Central memory CD4-positive, alpha-beta T cell (primary cell): Measurements from ENCODE around the gene GNAQ.

Experiments used
- DNase-seq: peaks from one replicate; pipeline ENCODE4 v3.0.0; 2022

Gene GNAQ

GRCh38 chr9:77965445-77966123, 66.0 kb downstream of the GNAQ start:
- DNase-seq: no peak

- no peak for DNase-seq
Observed at GRCh38 chr9:77964258-77964657, 67.4 kb downstream of the GNAQ start.

GRCh38 chr9:77961541-77961940, 70.1 kb downstream of the GNAQ start:
- no peak for DNase-seq

- DNase-seq: no peak
Observed at GRCh38 chr9:77960356-77961153, 71.1 kb downstream of the GNAQ start.

- DNase-seq: no peak
Observed at GRCh38 chr9:77959803-77960202, 71.8 kb downstream of the GNAQ start.

- DNase-seq: no peak
Observed at GRCh38 chr9:77957652-77958051, 74.0 kb downstream of the GNAQ start.

- DNase-seq: no peak
Observed at GRCh38 chr9:77956555-77956954, 75.1 kb downstream of the GNAQ start.

- no peak for DNase-seq
Observed at GRCh38 chr9:77954666-77955015, 77.0 kb downstream of the GNAQ start.

GRCh38 chr9:77954013-77954665, 77.5 kb downstream of the GNAQ start:
- DNase-seq: no peak

- no peak for DNase-seq
Observed at GRCh38 chr9:77953590-77953989, 78.0 kb downstream of the GNAQ start.

- DNase-seq: no peak
Observed at GRCh38 chr9:77952635-77953328, 78.8 kb downstream of the GNAQ start.

GRCh38 chr9:77951369-77951768, 80.2 kb downstream of the GNAQ start:
- DNase-seq: no peak

- no peak for DNase-seq
Observed at GRCh38 chr9:77949751-77950436, 81.7 kb downstream of the GNAQ start.

GRCh38 chr9:77947651-77948050, 84.0 kb downstream of the GNAQ start:
- DNase-seq: no peak

- DNase-seq: no peak
Observed at GRCh38 chr9:77946969-77947620, 84.5 kb downstream of the GNAQ start.

- DNase-seq: no peak
Observed at GRCh38 chr9:77946296-77946695, 85.3 kb downstream of the GNAQ start.

- DNase-seq: no peak
Observed at GRCh38 chr9:77945798-77946197, 85.8 kb downstream of the GNAQ start.

GRCh38 chr9:77944556-77945243, 86.9 kb downstream of the GNAQ start:
- DNase-seq: peak; percentile 2

- DNase-seq: no peak
Observed at GRCh38 chr9:77943057-77943456, 88.6 kb downstream of the GNAQ start.

- DNase-seq: no peak
Observed at GRCh38 chr9:77939149-77939668, 92.4 kb downstream of the GNAQ start.

- no peak for DNase-seq
Observed at GRCh38 chr9:77938163-77938562, 93.4 kb downstream of the GNAQ start.
